Measurements from ENCODE around the gene NSRP1.
A peak's percentile ranks its signal among the peaks of the same experiment; 100 is the strongest.

Gene NSRP1, protein sequence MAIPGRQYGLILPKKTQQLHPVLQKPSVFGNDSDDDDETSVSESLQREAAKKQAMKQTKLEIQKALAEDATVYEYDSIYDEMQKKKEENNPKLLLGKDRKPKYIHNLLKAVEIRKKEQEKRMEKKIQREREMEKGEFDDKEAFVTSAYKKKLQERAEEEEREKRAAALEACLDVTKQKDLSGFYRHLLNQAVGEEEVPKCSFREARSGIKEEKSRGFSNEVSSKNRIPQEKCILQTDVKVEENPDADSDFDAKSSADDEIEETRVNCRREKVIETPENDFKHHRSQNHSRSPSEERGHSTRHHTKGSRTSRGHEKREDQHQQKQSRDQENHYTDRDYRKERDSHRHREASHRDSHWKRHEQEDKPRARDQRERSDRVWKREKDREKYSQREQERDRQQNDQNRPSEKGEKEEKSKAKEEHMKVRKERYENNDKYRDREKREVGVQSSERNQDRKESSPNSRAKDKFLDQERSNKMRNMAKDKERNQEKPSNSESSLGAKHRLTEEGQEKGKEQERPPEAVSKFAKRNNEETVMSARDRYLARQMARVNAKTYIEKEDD

GRCh38 chr17:30116661-30117551 is at the start of gene NSRP1:
NSRP1 (plus strand) TSS chr17:30116816; CDS start chr17:30116844, 28 bp downstream.
- peak within 1 kb of the TSS; percentile 68 for H3K4me3 ChIP-seq (ENCODE audit: low read length)
- no peak for TF ChIP-seq CTCF (conservative IDR thresholded peaks at IDR 0.05; ENCODE audit: low read length)
- DNase-seq (ENCODE audit: low read depth): peak; percentile 93

DNA sequence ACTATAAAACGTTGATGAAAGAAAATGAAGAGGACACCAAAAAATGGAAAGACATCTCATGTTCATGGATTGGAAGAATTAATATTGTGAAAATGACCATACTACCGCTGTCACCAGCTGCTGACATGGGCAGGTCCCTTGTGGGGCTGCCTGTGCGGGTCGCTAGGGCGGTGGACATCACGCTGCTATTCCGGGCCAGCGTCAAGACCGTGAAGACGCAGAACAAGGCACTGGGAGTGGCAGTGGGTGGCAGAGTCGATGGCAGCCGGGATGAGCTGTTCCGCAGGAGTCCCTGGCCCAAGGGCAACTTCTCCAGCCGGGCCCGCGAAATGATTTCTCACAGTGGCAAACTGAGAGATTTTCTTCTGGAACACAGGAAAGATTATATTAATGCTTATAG is 48.2 kb upstream of the NSRP1 start:
- DNase-seq (ENCODE audit: low read depth): no peak
- TF ChIP-seq CTCF (conservative IDR thresholded peaks at IDR 0.05; ENCODE audit: low read length): no peak
- H3K4me3 ChIP-seq (ENCODE audit: low read length): no peak overlapping the region

DNA sequence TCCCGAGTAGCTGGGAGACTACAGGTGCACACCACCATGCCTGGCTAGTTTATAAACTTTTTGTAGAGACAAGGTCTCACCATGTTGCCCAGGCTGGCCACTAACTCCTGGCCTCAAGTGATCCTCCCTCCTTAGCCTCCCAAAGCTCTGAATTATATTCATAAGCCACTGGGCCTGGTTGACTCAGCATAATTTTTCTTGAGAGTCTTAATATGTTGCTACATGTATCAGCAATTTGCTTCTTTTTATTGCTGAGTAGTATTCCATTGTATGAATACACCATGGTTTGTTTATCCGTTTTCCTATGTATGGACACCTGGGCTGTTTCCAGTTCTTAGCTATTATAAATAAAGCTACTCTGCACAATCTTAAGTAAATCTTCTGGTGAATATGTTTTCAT is 42.4 kb upstream of the NSRP1 start:
- DNase-seq (ENCODE audit: low read depth): no peak
- no peak for TF ChIP-seq CTCF (conservative IDR thresholded peaks at IDR 0.05; ENCODE audit: low read length)
- no peak overlapping the region for H3K4me3 ChIP-seq (ENCODE audit: low read length)

- no peak for TF ChIP-seq CTCF (conservative IDR thresholded peaks at IDR 0.05; ENCODE audit: low read length)
- DNase-seq (ENCODE audit: low read depth): no peak
- H3K4me3 ChIP-seq (ENCODE audit: low read length): no peak overlapping the region
Observed at GRCh38 chr17:30074730-30075129, 41.9 kb upstream of the NSRP1 start.

DNA sequence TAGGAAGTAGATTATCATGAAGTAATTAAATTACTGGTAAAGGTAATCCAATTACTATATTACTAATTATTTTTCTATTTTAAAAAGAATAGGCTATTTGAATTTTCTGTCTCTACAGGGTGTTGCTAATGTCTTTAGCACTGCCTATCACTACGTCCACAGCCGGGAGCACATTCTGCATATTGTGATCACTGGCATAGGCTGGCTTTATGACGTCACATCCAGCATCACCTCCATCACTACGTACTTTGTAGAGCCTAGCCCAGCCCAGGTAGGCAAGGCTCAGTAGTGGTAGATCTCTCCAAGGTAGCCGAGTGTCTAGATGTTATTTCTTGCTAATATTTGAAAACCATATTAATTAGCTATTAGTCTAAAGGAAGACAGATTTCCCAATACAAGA is 33.8 kb upstream of the NSRP1 start:
- TF ChIP-seq CTCF (conservative IDR thresholded peaks at IDR 0.05; ENCODE audit: low read length): no peak
- H3K4me3 ChIP-seq (ENCODE audit: low read length): no peak overlapping the region
- no peak for DNase-seq (ENCODE audit: low read depth)

DNA sequence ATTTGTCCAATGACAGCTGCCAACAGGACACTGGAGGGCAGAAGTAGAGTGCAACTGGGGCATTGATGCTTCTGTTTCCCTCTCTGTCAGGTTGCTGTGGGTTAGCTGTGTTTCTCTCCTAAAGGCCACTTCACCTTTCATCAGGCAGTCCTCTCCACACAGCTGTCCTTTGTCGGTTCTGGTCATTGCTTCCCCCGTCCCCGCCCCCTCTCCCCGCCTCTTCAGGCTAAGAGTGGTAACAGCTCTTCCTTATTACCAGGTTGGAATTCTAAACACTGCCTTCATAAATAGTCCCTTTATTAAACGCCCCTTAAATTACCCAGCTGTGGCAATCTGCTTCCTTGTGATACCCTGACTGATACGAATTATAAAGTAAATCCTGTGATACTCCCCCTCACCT is 31.8 kb upstream of the NSRP1 start:
- no peak overlapping the region for H3K4me3 ChIP-seq (ENCODE audit: low read length)
- TF ChIP-seq CTCF (conservative IDR thresholded peaks at IDR 0.05; ENCODE audit: low read length): no peak
- DNase-seq (ENCODE audit: low read depth): no peak
